Fibroblast of the aortic adventitia (primary cell): ENCODE results near the gene SDHAF1. TPM values are rescaled to one million over a fixed set of nuclear protein-coding genes. Genes with fewer than 3 reads are reported as not detected.
"Not testable (repeated sequence)": the region's sequence is repeated elsewhere in the genome, so short reads cannot be mapped to it uniquely, and the experiment has no call there.

Experiments
- DNase-seq: peaks from one replicate; pipeline ENCODE4 v3.0.0-alpha.2; 2010; ENCODE audit warnings: low read depth
- H3K4me3 ChIP-seq: 2 replicates; pipeline ENCODE4 v1.5.1; 2011; ENCODE audit warnings: low read depth, mild to moderate bottlenecking, control low read depth, low read length, moderate library complexity
- total RNA-seq: library from RNA; depleted of rRNA; stranded (reverse); fragments of >200 nt; gene quantifications from 2 replicates; pipeline ENCODE4 v1.2.3, GENCODE V29; 2012; ENCODE audit warnings: low replicate concordance
- TF ChIP-seq, protein P1 (sequence below): IDR thresholded peaks from 2 replicates; pipeline ENCODE4 v1.5.1; 2011; ENCODE audit warnings: mild to moderate bottlenecking, low read length, control low read depth, inconsistent platforms; ENCODE audit not compliant: insufficient read depth

The SDHAF1 gene
- total RNA-seq, 1 donor, result 12.7 TPM

DNA sequence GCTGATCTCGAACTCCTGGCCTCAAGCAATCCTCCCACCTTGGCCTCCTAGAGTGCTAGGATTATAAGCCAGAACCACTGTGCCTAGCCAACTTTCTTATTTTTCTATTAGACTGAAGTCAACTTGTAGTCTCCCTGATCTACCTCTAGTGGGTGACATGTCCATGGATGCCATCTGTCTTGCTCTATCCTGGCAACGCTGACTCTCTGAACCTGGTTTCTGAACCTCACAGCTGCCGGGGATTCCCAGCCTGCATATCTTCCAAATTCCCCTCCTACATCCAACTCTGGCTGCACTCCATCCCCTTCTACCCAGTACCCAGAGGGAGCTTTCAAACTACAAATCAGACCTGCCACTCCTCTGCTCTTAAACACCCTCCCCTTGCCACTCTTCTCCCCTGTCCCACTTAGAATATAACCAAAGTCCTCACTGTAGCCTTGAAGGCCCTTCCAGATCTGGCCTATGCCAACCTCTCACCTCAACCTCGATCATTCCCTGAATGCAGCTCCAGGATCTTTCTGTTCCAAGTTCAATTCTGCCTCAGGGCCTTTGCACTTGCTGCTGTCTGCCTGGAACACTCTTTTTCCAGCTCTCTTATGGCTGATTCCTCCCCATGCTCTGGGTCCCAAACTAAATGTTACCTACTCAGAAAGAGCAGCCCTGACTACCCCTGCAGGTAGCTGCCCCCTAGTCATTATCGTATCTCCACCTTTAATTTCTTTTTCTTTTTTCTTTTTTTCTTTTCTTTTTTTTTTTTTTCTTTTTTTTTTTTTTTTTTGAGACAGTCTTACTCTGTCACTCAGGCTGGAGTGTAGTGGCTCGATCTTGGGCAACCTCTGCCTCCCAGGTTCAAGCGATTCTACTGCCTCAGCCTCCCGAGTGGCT lies 35.5 kb downstream of the SDHAF1 start:
- no peak overlapping the region for H3K4me3 ChIP-seq
- peak; percentile 37 for DNase-seq
- TF ChIP-seq, protein P1, sequence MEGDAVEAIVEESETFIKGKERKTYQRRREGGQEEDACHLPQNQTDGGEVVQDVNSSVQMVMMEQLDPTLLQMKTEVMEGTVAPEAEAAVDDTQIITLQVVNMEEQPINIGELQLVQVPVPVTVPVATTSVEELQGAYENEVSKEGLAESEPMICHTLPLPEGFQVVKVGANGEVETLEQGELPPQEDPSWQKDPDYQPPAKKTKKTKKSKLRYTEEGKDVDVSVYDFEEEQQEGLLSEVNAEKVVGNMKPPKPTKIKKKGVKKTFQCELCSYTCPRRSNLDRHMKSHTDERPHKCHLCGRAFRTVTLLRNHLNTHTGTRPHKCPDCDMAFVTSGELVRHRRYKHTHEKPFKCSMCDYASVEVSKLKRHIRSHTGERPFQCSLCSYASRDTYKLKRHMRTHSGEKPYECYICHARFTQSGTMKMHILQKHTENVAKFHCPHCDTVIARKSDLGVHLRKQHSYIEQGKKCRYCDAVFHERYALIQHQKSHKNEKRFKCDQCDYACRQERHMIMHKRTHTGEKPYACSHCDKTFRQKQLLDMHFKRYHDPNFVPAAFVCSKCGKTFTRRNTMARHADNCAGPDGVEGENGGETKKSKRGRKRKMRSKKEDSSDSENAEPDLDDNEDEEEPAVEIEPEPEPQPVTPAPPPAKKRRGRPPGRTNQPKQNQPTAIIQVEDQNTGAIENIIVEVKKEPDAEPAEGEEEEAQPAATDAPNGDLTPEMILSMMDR, result no peak

DNA sequence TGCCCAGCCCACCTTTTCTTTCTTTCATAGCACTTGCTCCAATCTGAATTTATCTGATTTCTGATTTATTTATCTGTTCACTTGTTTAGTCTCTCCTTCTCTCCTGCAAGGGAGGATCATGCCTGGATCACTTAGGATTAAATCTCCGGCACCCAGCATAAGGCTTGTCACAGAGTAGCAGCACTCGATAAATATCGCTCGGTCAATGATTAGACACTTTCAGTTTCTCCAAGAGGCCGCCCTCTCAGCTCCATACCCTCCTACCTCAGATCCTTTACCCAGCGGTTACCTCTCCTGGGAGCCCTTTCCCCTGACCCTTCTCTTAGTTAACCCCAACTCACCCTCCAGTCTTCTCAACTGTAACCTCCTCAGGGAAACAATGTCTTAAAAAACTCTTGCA lies 36.3 kb downstream of the SDHAF1 start:
- TF ChIP-seq, protein P1, result no peak
- no peak overlapping the region for H3K4me3 ChIP-seq
- no peak for DNase-seq

DNA sequence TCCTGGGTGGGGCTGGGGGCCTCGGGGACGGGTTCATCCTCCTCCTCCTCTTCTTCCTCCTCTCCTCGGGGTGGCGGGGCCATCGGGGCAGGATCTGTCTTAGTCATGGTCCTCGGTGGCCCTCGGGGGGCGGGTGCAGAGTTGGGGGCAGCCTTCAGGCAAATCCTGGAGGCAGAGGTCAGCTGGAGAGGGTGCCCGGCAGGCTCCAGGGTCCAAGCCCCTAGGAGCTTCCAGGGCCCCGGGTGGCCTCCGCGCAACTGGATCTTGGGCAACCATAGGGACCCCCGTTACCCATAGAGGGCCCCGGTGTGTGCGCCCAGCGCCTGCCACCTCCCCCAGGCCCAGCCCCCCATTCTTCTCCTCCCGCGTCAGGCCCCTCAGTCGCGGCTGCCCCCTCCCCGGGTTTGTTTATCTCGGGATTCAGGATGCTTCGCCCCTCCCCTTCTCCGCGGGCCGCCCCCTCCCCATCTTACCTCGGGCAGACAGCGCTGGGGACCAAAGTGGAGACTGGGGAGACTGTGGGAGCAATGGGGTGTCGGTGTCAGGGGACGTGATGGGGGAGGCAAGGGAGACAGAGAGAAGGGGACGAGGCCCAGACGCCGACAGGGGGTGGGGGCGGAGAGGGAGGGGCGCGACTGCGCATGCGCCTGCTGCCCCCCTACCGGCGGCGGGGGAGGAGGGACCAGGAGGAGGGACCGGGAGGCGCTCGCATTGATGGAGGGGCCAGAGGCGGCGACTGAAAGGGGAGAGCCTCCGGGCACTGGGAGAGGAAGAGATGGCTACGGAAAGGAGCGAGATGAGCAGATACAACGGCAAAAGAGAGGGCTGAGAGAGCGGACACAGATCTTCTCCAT lies 37.5 kb downstream of the SDHAF1 start, which contains the start of gene CLIP3:
Gene CLIP3, minus strand, starts transcription at position 623 of the 854 bp plus-strand sequence. Its CDS starts 516 bp downstream, at position 107.
- DNase-seq, result peak; percentile 68
- TF ChIP-seq, protein P1, result peak; percentile 22

DNA sequence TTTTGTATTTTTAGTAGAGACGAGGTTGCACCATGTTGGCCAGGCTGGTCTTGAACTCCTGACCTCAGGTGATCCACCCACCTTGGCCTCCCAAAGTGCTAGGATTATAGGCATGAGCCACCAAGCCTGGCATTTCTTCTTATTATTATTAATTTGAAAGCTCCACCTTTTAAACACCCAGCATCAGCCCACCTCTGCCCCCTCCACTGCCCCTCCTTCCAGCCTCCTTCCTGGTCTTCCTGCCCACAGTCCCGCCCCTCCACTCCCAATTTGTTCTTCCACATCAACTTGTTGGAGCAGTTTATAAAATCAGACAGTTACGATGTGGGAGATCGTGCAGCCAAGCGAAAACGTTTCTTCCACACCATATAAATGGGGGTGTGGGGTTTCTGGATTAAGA lies 45.5 kb downstream of the SDHAF1 start:
- DNase-seq, result no peak
- TF ChIP-seq, protein P1, result no peak
- no peak overlapping the region for H3K4me3 ChIP-seq

More for the DNA sequence above, 37.5 kb downstream of the SDHAF1 start, which contains the start of gene CLIP3:
- H3K4me3 ChIP-seq, result peak within 1 kb of the TSS; percentile 90

DNA sequence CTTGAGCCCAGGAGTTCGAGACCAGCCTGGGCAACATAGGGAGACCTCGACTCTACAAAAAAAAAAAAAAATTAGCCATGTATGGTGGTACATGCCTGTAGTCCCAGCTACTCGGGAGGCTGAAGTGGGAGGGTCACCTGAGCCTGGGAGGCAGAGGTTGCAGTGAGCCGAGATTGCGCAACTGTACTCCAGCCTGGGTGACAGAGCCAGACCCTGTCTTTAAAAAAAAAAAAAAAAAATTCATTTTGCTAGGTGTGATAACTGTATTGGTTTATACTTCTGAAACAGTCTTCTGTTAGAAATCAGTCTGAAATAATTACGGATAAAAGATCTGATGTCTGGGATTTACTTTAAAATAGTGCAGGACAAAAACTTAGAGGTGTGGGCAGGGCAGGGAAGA lies 46.1 kb downstream of the SDHAF1 start:
- H3K4me3 ChIP-seq, DNase-seq: not testable (repeated sequence)

DNA sequence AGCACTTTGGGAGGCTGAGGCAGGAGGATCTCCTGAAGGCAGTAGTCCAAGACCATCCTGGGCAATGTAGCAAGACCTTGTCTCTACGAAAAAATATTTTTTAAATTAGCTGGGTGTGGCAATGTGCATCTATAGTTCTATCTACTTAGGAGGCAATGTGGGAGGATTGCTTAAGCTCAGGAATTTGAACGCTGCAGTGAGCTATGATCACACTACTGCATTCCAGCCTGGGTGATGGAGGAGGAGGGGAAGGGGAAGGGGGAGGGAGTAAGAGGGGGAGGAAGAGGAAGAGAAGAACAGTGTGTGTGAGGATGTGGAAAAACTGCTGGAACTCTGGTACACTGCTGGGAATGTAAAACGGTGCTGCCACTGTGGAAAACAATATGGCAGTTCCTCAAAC lies 46.8 kb downstream of the SDHAF1 start:
- peak; percentile 89 for DNase-seq
- TF ChIP-seq, protein P1, result no peak
- H3K4me3 ChIP-seq, result no peak overlapping the region

DNA sequence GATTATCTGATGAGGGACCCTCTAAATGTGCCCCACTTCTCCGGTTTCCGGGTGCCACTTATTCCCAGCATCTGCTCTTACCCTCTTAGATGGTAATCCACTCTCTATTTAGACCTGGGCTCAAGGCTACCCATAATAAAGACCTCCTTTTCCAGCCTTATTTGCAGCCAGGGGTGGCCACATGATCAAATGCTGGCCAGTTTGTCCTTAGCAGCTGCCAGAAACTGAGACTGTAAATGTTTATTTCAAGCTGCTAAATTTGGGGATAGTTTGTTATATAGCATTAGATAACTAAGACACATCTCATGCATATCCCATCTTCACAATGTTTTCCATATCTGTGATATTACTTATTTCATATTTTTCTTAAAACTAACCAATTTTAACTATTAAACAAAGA lies 49.0 kb downstream of the SDHAF1 start:
- no peak overlapping the region for H3K4me3 ChIP-seq
- TF ChIP-seq, protein P1, result no peak
- no peak for DNase-seq
